KG1 (cell line): ENCODE data around the gene ALKAL2.
"Not testable (repeated sequence)": the region's sequence is repeated elsewhere in the genome, so short reads cannot be mapped to it uniquely, and the experiment has no call there.

Experiments used
- DNase-seq: peaks from one replicate; lab custom pipeline; 2025; lab: John Stamatoyannopoulos, UW

The ALKAL2 gene

GRCh38 chr2:287911-288757 lies at the start of gene ALKAL2:
ALKAL2 (minus strand) TSS chr2:288091; CDS start chr2:287835, 256 bp downstream.
- no peak for DNase-seq

- not testable (repeated sequence) for DNase-seq
These were observed 49.1 kb upstream of the ALKAL2 start for GRCh38 chr2:336949-337348.

- DNase-seq: no peak
These were observed 48.5 kb upstream of the ALKAL2 start for GRCh38 chr2:336360-336759.

- no peak for DNase-seq
These were observed 44.7 kb upstream of the ALKAL2 start for GRCh38 chr2:332592-332991.

GRCh38 chr2:328761-329160 lies 40.9 kb upstream of the ALKAL2 start:
- no peak for DNase-seq

- no peak for DNase-seq
These were observed 35.1 kb upstream of the ALKAL2 start for GRCh38 chr2:323035-323434.

- DNase-seq: no peak
These were observed 34.4 kb upstream of the ALKAL2 start for GRCh38 chr2:322326-322725.

GRCh38 chr2:320561-320960 lies 32.7 kb upstream of the ALKAL2 start:
- no peak for DNase-seq

- DNase-seq: no peak
These were observed 31.2 kb upstream of the ALKAL2 start for GRCh38 chr2:319059-319600.

- DNase-seq: no peak
These were observed 29.9 kb upstream of the ALKAL2 start for GRCh38 chr2:317501-318424.

- no peak for DNase-seq
These were observed 28.5 kb upstream of the ALKAL2 start for GRCh38 chr2:316381-316780.

- not testable (repeated sequence) for DNase-seq
These were observed 28.0 kb upstream of the ALKAL2 start for GRCh38 chr2:315925-316324.

GRCh38 chr2:314561-315336 lies 26.9 kb upstream of the ALKAL2 start:
- no peak for DNase-seq

GRCh38 chr2:313991-314390 lies 26.1 kb upstream of the ALKAL2 start:
- no peak for DNase-seq

GRCh38 chr2:310994-311393 lies 23.1 kb upstream of the ALKAL2 start:
- no peak for DNase-seq

- DNase-seq: no peak
These were observed 22.1 kb upstream of the ALKAL2 start for GRCh38 chr2:309954-310510.

- DNase-seq: no peak
These were observed 21.5 kb upstream of the ALKAL2 start for GRCh38 chr2:309148-309953.

- DNase-seq: no peak
These were observed 17.5 kb upstream of the ALKAL2 start for GRCh38 chr2:305366-305765.

- DNase-seq: no peak
These were observed 8.5 kb upstream of the ALKAL2 start for GRCh38 chr2:296354-296753.

- no peak for DNase-seq
These were observed 7.2 kb upstream of the ALKAL2 start for GRCh38 chr2:295090-295489.
